Keratinocyte (primary cell): ENCODE data around the gene SMG6. TPM values are rescaled to one million over a fixed set of nuclear protein-coding genes. Genes with fewer than 3 reads are reported as not detected.
A peak's percentile ranks its signal among the peaks of the same experiment; 100 is the strongest.

Experiments
- DNase-seq: peaks from one replicate; pipeline ENCODE4 v3.0.0-alpha.2; 2011; ENCODE audit warnings: low read depth, missing footprints, low spot score
- FAIRE-seq: peaks from 2 replicates; lab custom pipeline; 2011; peaks lifted over from hg19 to GRCh38; lab: Jason Lieb, UNC
- H2AFZ ChIP-seq: 2 replicates; pipeline ENCODE4 v1.6.0; 2012; ENCODE audit warnings: low read length, control low read depth, inconsistent platforms; ENCODE audit not compliant: control insufficient read depth
- H3K27ac ChIP-seq: 2 replicates; pipeline ENCODE4 v1.5.1; 2011; ENCODE audit warnings: low read length; ENCODE audit not compliant: control insufficient read depth, insufficient read depth
- H3K27me3 ChIP-seq: 3 replicates; pipeline ENCODE4 v1.6.0; 2011; ENCODE audit warnings: low read length; ENCODE audit not compliant: control insufficient read depth, insufficient read depth; ENCODE audit errors: extremely low read depth
- H3K36me3 ChIP-seq, 2 experiments: 2 replicates in 1 of 2; 3 replicates in 1 of 2; pipeline ENCODE4 v1.5.1; 2011; ENCODE audit warnings: low read length in 2 of 2, mild to moderate bottlenecking in 1 of 2; ENCODE audit not compliant: control insufficient read depth in 2 of 2, insufficient read depth in 2 of 2; ENCODE audit errors: extremely low read depth in 1 of 2
- H3K4me1 ChIP-seq: 3 replicates; pipeline ENCODE4 v1.5.1; 2011; ENCODE audit warnings: low read length; ENCODE audit not compliant: control insufficient read depth, insufficient read depth; ENCODE audit errors: extremely low read depth
- H3K4me2 ChIP-seq: 3 replicates; pipeline ENCODE4 v1.6.0; 2011; ENCODE audit warnings: low read depth, low read length; ENCODE audit not compliant: control insufficient read depth, insufficient read depth; ENCODE audit errors: extremely low read depth
- H3K4me3 ChIP-seq, 3 experiments: fragments of 200-600 bp in 1 of 3; sonication (generic) in 1 of 3; 2 replicates in 2 of 3; 3 replicates in 1 of 3; pipeline ENCODE4 v1.5.1; 2011 to 2016; ENCODE audit warnings: low read length in 3 of 3, mild to moderate bottlenecking in 3 of 3, control low read depth in 2 of 3, inconsistent platforms in 1 of 3, low read depth in 1 of 3, mixed read lengths in 1 of 3, mixed run types in 1 of 3, moderate library complexity in 1 of 3; ENCODE audit not compliant: control insufficient read depth in 2 of 3, insufficient read depth in 2 of 3; ENCODE audit errors: extremely low read depth in 1 of 3
- H3K79me2 ChIP-seq: 2 replicates; pipeline ENCODE4 v1.6.0; 2012; ENCODE audit warnings: low read length; ENCODE audit not compliant: control insufficient read depth, insufficient read depth
- H3K9ac ChIP-seq: 3 replicates; pipeline ENCODE4 v1.6.0; 2011; ENCODE audit warnings: low read length; ENCODE audit not compliant: control insufficient read depth, insufficient read depth; ENCODE audit errors: extremely low read depth
- H3K9me1 ChIP-seq: 3 replicates; pipeline ENCODE4 v1.6.0; 2011; ENCODE audit warnings: low read length; ENCODE audit not compliant: control insufficient read depth, insufficient read depth; ENCODE audit errors: extremely low read depth
- H3K9me3 ChIP-seq: 2 replicates; pipeline ENCODE4 v1.5.1; 2012; ENCODE audit warnings: low read depth, low read length; ENCODE audit not compliant: control insufficient read depth
- H4K20me1 ChIP-seq: 3 replicates; pipeline ENCODE4 v1.6.0; 2011; ENCODE audit warnings: low read length; ENCODE audit not compliant: control insufficient read depth, insufficient read depth; ENCODE audit errors: extremely low read depth
- EZH2 ChIP-seq: IDR thresholded peaks from one replicate; pipeline ENCODE4 v1.6.1; 2012; ENCODE audit warnings: inconsistent platforms, mild to moderate bottlenecking, low read length, moderate library complexity
- dilution Hi-C: fragments of 300-500 bp; cut with MboI; formaldehyde crosslinking; loops from one replicate; pipeline ENCODE4 v1.7.0; 2020; ENCODE audit warnings: low sequenced_read_pairs; ENCODE audit not compliant: extremely low pct_ligation_motif_present
- polyA plus RNA-seq, 5 experiments: library from polyadenylated mRNA; depleted of rRNA in 3 of 5; stranded (reverse) in 3 of 5; stranded (forward) in 1 of 5; unstranded in 1 of 5; fragments of >200 nt; gene quantifications; 1 replicate in 1 of 5; 2 replicates in 3 of 5; 3 replicates in 1 of 5; pipeline versions ENCODE4 v1.2.1 to v1.2.3, GENCODE V29; 2011 to 2012; ENCODE audit warnings: missing spikeins in 2 of 5, low read depth in 1 of 5, low replicate concordance in 1 of 5
- TF ChIP-seq, protein P1 (sequence below), 3 experiments: IDR thresholded peaks in 1 of 3; conservative IDR thresholded peaks in 1 of 3; optimal IDR thresholded peaks in 1 of 3; 2 replicates in 2 of 3; 3 replicates in 1 of 3; pipeline versions ENCODE3 to v1.5.1; 2011; ENCODE audit warnings: low read length in 3 of 3, mild to moderate bottlenecking in 3 of 3, moderate library complexity in 2 of 3, control low read depth in 1 of 3, inconsistent platforms in 1 of 3; ENCODE audit not compliant: insufficient read depth in 2 of 3; ENCODE audit errors: extremely low read depth in 1 of 3

The SMG6 gene
- polyA plus RNA-seq, 1 donor (not counting 4 experiments of a cell fraction or from before 2014, with no cell fraction given), result 3.6 TPM

DNA sequence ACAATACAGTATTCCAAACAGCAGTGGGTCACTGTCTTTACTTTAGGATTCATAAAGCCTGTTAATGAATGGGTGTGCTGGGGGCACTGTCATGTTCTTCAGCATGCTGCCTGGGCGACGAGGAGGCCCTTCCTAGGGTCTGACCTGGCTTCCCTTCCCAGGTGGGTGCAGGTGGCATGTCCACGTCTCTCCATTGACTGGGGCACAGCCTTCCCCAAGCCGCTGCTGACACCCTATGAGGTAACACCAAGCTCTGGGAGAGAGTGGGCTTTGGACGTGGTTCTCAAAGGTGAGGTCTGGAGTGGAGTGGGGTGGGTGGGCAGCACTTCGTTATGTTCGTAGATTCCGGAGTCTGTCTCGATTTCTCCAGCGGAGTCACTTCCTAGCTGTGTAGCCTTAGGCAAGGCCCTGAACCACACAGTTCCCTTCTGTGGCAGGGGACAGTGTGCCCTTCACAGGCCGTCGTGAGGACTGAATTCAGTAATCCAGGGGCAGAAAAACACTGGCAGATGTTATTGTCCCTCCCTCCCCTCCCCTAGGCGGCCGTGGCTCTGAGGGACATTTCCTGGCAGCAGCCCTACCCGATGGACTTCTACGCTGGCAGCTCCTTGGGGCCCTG lies 262.5 kb downstream of the SMG6 start:
- peak overlapping the region; percentile 63 to 79 (median 72) for H3K4me3 ChIP-seq
- peak overlapping the region; percentile 26 for H3K27ac ChIP-seq
- H2AFZ ChIP-seq, result peak overlapping the region; percentile 95
- TF ChIP-seq EZH2, result no peak
- TF ChIP-seq, protein P1, sequence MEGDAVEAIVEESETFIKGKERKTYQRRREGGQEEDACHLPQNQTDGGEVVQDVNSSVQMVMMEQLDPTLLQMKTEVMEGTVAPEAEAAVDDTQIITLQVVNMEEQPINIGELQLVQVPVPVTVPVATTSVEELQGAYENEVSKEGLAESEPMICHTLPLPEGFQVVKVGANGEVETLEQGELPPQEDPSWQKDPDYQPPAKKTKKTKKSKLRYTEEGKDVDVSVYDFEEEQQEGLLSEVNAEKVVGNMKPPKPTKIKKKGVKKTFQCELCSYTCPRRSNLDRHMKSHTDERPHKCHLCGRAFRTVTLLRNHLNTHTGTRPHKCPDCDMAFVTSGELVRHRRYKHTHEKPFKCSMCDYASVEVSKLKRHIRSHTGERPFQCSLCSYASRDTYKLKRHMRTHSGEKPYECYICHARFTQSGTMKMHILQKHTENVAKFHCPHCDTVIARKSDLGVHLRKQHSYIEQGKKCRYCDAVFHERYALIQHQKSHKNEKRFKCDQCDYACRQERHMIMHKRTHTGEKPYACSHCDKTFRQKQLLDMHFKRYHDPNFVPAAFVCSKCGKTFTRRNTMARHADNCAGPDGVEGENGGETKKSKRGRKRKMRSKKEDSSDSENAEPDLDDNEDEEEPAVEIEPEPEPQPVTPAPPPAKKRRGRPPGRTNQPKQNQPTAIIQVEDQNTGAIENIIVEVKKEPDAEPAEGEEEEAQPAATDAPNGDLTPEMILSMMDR (optimal IDR thresholded peaks at IDR 0.05 in 1 of 3, IDR thresholded peaks at IDR 0.05 in 1 of 3, conservative IDR thresholded peaks at IDR 0.05 in 1 of 3; ENCODE audit: extremely low read depth in 1 of 3, insufficient read depth in 2 of 3, low read length in 3 of 3), result no peak
- peak overlapping the region; percentile 71 for H3K4me2 ChIP-seq
- FAIRE-seq (peak; percentile 36), DNase-seq (no peak)
- peaks cover 31% of the 10 kb centered on the region for H3K4me1 ChIP-seq
- H3K79me2 ChIP-seq, result peaks cover 16% of the 10 kb centered on the region
- no peaks in the 10 kb centered on the region for H3K9me3 ChIP-seq
- no peaks in the 10 kb centered on the region for H3K27me3 ChIP-seq
- dilution Hi-C loops, result no loop called here
- peaks cover 6% of the 10 kb centered on the region for H4K20me1 ChIP-seq
- H3K9me1 ChIP-seq, result peaks cover 3% of the 10 kb centered on the region
- H3K36me3 ChIP-seq, result peaks cover 9 to 19% of the 10 kb centered on the region in 2 experiments
- no peak overlapping the region for H3K9ac ChIP-seq

DNA sequence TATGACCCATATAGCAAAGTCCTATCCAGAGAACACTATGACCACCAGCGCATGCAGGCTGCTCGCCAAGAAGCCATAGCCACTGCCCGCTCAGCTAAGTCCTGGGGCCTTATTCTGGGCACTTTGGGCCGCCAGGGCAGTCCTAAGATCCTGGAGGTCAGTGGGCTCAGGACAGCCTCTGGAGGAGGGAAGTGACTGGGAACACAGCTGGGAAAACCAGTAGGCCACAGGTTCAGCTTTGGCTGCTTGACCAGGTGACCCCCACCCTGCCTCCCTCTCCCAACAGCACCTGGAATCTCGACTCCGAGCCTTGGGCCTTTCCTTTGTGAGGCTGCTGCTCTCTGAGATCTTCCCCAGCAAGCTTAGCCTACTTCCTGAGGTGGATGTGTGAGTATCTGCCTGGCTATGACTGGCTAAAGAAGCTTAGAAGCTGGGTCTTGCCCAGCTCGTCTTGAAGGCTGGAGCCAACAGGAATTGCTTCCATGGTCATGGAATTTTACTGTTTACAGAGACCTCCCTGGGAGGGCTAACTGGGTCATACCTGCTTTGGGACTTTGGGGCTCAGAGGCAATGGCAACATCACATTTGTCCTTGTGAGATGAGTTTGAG lies 263.3 kb downstream of the SMG6 start:
- no peak overlapping the region for H3K9ac ChIP-seq
- DNase-seq (no peak), FAIRE-seq (no peak)
- no peak overlapping the region for H2AFZ ChIP-seq
- no peaks in the 10 kb centered on the region for H3K27me3 ChIP-seq
- H3K4me1 ChIP-seq, result peaks cover 31% of the 10 kb centered on the region
- no peaks in the 10 kb centered on the region for H3K9me3 ChIP-seq
- no peak overlapping the region for H3K4me3 ChIP-seq
- H3K4me2 ChIP-seq, result no peak overlapping the region
- dilution Hi-C loops, result no loop called here
- peaks cover 6% of the 10 kb centered on the region for H4K20me1 ChIP-seq
- TF ChIP-seq, protein P1 (optimal IDR thresholded peaks at IDR 0.05 in 1 of 3, IDR thresholded peaks at IDR 0.05 in 1 of 3, conservative IDR thresholded peaks at IDR 0.05 in 1 of 3; ENCODE audit: extremely low read depth in 1 of 3, insufficient read depth in 2 of 3, low read length in 3 of 3), result no peak
- TF ChIP-seq EZH2, result no peak
- peaks cover 9 to 19% of the 10 kb centered on the region in 2 experiments for H3K36me3 ChIP-seq
- H3K9me1 ChIP-seq, result peaks cover 3% of the 10 kb centered on the region
- peaks cover 16% of the 10 kb centered on the region for H3K79me2 ChIP-seq
- H3K27ac ChIP-seq, result no peak overlapping the region
